GM18861 (cell line): Measurements from ENCODE around the gene ABCA8.
"Not testable (repeated sequence)": the region's sequence is repeated elsewhere in the genome, so short reads cannot be mapped to it uniquely, and the experiment has no call there.

Source experiments
- ATAC-seq: cut with Tn5 transposase; IDR thresholded peaks from one replicate; pipeline ENCODE4 v1.9.1; 2021; ENCODE audit not compliant: unreplicated experiment

Gene ABCA8, protein sequence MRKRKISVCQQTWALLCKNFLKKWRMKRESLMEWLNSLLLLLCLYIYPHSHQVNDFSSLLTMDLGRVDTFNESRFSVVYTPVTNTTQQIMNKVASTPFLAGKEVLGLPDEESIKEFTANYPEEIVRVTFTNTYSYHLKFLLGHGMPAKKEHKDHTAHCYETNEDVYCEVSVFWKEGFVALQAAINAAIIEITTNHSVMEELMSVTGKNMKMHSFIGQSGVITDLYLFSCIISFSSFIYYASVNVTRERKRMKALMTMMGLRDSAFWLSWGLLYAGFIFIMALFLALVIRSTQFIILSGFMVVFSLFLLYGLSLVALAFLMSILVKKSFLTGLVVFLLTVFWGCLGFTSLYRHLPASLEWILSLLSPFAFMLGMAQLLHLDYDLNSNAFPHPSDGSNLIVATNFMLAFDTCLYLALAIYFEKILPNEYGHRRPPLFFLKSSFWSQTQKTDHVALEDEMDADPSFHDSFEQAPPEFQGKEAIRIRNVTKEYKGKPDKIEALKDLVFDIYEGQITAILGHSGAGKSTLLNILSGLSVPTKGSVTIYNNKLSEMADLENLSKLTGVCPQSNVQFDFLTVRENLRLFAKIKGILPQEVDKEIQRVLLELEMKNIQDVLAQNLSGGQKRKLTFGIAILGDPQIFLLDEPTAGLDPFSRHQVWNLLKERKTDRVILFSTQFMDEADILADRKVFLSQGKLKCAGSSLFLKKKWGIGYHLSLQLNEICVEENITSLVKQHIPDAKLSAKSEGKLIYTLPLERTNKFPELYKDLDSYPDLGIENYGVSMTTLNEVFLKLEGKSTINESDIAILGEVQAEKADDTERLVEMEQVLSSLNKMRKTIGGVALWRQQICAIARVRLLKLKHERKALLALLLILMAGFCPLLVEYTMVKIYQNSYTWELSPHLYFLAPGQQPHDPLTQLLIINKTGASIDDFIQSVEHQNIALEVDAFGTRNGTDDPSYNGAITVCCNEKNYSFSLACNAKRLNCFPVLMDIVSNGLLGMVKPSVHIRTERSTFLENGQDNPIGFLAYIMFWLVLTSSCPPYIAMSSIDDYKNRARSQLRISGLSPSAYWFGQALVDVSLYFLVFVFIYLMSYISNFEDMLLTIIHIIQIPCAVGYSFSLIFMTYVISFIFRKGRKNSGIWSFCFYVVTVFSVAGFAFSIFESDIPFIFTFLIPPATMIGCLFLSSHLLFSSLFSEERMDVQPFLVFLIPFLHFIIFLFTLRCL (N-terminal part only)

DNA sequence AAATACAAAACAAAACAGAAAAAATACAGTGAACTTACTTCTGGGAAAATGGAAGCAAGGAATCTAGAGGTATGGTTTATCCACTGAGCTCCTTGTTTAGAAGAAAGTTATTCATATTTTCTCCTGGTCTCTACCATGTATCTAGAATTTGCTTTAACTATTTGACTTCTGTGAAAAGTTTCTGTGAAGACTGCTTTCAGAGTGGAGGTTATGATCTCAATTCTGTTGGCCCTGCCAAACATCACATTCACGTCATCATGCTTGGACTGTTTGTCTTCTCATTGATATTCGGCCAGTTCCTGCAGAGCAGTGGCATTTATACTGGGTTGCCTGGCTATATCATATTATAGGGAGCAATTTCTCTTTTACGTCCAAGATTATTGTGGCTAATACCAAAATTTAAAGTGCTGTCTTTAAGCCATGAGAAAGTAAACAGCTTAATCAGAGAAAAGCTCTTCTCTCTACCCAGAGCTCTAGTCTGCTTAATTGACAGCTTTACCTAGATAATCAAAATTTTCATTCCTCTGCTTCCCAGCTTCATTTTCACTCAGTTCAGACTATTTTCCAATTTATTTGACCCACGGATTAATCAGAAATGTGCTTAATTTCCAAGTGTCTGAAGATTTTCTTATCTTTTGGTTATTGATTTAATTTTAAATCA is at the start of gene ABCA8:
Gene ABCA8 (minus strand): TSS at position 212 of the 661 bp plus-strand sequence. CDS start 13,358 bp downstream, outside the sequence.
- no peak for ATAC-seq

DNA sequence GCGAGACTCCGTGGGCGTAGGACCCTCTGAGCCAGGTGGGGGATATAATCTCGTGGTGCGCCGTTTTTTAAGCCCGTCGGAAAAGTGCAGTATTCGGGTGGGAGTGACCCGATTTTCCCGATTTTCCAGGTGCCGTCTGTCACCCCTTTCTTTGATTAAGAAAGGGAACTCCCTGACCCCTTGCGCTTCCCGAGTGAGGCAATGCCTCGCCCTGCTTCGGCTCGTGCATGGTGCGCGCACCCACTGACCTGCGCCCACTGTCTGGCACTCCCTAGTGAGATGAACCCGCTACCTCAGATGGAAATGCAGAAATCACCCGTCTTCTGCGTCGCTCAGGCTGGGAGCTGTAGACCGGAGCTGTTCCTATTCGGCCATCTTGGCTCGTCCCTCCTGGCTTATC is 49.6 kb upstream of the ABCA8 start:
- not testable (repeated sequence) for ATAC-seq

DNA sequence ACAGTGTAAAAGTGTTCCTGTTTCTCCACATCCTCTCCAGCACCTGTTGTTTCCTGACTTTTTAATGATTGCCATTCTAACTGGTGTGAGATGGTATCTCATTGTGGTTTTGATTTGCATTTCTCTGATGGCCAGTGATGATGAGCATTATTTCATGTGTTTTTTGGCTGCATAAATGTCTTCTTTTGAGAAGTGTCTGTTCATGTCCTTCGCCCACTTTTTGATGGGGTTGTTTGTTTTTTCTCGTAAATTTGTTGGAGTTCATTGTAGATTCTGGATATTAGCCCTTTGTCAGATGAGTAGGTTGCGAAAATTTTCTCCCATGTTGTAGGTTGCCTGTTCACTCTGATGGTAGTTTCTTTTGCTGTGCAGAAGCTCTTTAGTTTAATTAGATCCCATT is 44.6 kb upstream of the ABCA8 start:
- ATAC-seq, result not testable (repeated sequence)

DNA sequence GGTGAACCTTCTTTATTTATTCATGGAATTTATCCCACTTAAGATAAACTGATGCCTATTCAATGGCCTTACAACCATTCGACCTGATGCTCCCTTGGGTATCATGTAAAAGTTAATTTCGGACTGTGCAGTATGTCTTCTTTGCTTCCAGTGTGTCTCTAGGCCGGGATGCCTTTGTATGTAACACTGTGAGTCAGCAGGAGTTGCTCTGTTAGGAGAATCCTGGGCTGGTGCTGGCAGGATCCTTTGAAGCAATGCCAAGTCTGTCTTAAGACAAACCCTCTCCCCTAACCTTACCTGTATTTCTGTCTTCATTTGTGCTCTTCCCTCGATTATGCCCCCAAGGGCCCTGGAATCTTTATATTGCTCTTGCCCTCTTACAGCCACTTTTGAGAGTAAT is 37.9 kb upstream of the ABCA8 start:
- no peak for ATAC-seq

DNA sequence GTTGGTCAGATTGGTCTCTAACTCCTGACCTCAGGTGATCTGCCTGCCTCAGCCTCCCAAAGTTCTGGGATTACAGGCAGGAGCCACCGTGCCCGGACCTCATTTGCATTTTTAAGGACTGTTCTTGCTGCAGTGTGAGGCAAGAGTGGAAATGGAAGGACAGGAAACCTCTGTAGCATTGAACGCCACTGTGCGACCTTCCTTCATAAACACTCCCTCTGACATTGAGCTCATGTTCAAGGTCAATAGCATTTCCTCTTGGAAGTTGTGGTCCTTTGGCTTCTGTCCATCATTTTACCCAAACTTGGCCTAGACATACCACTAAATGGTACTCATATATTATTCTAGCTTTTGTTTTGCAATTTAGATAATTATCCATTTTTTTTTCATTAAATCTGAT is 32.8 kb upstream of the ABCA8 start:
- ATAC-seq, result no peak

DNA sequence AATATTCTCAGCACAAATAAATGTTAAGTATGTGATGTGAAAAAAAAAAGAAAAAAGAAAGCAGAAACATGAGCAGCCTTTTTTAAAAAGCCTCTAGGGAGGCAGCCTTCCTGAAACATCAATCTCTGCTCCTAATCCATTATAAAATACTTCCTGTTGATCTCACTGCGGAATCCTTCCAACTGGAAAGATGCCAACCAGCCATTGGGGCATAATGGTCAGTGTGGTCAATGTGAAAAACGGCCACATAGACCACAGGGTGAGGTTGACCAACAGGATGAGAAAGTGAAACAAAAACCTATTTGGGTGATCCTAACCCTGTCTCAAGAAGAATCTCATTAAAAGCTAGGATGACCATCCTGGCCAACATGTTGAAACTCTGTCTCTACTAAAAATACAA is 26.1 kb upstream of the ABCA8 start:
- ATAC-seq, result no peak

DNA sequence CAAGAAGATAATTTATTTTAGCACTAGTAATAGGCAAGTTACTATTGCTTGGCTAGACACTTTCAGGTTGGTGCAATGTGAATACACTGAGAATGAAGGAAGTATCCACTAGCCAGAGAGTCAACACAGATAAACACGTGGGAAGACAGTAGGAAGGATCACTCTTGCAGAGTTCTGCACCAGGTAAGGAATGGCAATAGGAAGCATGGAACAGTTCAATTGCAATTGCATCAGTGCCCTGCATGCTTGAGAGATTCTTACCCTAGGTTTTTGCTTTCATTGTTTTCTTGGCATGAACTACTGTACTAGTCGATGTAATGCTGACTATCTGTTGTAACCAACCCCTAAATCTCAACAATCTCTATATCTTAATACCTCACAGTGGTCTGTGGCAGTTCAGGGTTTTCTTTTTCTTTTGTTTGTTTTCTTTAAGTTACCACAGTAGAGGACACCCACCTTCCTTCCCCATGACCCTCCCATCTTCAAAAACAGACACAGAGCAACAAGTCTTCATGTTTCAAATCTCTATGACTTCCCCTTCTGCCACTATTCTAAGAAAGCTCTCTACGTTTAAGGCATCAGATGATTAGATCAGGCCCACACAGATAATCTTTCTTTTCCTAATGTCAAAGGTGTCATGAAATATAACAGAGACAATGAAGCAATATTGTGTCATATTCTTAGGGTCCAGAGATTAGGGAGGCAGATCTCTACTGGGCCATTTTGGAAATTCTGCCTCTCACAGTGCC is 18.1 kb upstream of the ABCA8 start:
- ATAC-seq, result no peak

DNA sequence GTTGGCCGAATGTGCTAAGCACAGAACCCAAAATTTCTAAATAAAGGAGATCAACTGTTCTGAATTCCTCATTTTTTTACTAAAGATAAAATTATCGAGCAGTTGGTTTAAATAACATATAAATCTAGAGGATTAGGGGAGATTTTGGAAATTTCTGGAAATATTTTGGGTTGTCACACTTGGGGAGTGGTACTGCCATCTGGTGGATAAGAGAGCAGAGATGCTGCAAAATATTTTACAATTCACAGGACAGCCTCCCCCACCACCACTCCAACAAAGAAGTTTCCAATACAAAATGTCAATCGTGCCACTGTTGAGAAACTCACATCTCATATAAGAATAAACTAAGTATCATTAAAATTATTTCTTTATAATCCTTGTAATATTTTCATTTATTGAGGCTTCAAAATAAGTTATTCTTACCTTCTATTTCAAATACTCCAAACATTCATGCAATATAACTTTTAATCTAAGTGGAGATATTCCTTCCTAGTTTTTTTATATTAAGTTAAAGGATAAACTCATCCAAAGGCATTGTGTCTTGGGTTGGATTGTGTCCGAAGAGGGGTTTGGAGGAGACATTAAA is 17.0 kb upstream of the ABCA8 start:
- ATAC-seq, result no peak

DNA sequence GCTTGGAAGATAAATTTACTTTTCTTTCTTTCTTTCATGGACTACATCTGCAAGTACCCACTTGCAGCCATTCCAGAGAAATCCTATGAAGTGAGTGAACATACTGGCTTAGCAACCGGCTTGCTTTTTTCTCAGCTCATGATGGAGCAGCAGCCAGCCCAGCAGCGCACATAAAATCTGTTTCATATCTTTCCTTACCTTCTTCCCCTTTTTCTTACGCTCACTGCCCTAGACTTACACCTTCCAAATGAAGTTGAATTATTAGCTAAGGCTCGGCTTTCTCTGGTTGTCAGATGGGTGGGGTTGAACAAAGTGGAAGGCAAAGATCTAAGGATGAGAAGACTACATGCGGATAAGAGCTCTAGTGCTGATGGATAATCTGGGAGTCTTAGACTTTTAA is 13.9 kb upstream of the ABCA8 start:
- no peak for ATAC-seq

DNA sequence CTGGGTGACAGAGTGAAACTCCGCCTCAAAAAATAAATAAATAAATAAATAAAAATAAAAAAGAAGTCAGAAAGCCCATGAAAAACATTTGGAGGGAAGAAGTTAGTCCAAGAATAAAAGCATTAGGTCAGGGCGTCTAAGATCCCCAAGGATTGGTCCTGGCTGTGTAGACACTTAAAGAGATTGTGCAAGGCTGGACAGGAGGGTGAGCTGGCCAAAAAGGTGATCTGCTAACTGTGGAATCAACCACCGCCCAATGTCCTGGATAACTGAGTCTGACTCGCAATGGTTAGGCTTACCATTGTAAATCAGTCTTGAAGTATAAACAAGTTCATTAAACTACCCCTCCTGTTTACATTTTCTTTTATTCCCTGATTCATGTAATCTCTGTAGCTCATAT is 8.8 kb upstream of the ABCA8 start:
- ATAC-seq, result no peak

DNA sequence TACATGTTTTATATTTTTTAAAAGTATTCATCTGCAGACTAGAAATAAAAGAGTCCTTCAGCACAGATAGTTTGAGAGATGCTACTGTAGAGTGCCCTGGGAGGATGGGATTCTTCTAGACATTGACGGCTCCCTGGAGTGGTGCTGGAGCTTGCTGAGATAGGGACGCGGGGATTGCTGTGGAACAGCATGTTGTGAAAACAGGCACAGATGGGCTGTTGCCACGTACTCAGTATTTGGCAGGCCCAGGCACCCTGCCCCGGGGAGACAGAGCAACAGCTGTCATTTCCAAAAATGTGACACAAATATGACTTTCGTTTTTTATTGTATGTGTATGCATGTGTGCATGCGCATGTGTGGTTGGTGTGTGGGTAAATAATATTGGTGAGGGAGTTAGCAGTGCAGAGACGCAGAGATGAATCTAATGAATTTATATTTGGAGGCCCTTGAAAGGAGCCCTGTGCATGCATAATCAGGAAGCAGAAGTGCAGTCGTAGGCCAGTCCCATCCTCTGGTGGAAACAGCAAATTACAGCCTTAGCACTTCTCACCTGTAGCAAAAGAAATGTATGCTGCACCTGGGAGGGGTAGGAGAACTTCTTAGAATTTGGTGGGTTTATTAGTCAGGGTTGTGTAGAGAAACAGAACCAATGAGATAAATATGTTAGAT is 6.2 kb upstream of the ABCA8 start:
- ATAC-seq, result no peak

DNA sequence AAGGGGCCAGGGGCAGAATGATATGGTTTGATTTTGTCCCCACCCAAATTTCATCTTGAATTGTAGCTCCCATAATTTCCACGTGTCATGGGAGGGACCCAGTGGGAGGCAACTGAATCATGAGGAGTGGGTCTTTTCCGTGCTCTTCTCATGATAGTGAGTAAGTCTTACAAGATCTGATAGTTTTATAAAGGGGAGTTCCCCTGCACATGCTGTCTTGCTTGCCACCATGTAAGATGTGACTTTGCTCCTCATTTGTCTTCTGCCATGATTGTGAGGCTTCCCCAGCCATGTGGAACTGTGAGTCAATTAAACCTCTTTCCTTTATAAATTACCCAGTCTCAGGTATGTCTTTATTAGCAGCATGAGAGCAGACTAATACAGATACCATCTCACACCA is 3.9 kb upstream of the ABCA8 start:
- ATAC-seq, result not testable (repeated sequence)

DNA sequence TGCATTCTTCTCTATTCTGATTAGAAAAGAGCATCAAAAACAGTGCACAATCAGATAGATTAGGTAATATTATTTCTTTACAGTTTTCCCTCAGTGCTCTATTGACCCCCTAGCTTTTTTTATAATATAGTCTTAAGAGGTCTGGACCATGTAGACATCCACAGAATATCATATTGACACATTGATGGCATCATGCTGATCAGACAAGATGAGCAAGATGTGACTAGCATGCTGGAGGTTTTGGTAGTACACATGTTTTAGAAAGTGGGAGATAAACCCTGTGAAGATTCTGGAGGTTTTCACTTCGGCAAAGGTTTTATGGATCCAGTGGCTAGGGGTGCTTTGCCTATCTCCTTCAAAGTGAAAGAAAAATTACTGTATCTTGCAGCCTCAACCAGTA is 2.8 kb upstream of the ABCA8 start:
- no peak for ATAC-seq

DNA sequence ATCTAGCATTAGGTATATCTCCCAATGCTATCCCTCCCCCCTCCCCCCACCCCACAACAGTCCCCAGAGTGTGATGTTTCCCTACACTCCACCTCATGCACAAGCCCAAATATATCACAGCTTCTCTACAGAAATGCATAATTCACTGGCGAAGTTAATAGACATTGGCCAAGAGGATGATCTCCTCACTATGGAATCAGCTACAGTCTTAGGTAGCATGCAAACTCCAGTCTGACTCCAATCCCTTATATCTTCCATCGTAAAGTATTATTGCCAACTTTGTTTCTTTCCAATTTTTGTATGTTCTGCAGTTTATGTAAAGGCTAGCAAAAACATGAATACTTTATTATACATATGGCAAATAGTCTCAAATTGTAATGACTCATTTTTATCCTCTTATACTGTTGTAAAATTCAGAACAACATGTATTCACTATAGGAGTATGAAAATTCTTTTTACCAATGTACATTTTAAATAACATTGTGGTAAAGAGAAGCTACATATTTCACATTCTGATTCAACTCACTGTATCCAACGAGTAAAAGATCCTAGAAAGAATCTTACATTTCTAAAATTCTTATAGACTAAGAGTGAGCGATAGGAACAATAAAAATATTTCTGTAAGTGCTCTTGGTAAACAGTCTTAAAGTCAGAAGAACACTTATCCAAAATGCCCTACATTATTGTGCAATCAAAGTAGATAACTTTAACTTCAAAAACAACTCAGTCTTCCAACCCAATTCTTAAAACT is 871 bp downstream of the ABCA8 start:
- no peak for ATAC-seq

DNA sequence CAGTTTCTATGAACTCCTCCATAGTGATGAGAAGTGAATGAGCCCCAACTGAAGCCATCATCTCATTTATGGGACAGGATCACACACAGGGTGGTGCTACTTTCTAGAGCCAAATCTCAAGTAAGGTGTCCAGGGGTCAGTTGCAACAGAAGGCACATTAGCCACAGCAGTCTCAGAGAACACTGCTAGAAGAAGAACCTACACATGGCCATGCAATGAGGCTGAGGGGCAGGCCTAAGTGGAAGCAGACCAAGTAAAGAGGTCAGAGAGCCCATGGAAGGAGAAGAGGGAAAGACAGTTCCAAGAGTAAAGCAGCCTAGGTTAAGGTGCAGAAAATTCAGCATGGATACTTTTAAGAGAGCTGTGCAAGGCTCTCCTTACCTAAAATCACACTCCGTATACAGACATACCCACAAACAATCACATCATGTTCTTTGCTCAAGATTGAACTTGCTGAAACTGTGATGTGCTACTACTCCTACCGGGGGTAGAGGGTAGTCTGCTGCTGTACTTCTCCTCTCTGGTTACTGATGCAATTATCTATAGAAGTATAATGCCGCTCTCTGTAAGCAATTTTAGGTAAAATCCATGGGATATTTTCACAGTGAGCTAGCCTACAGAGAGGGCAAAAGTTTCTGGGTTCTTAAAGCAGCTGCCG is 1.7 kb downstream of the ABCA8 start:
- no peak for ATAC-seq

DNA sequence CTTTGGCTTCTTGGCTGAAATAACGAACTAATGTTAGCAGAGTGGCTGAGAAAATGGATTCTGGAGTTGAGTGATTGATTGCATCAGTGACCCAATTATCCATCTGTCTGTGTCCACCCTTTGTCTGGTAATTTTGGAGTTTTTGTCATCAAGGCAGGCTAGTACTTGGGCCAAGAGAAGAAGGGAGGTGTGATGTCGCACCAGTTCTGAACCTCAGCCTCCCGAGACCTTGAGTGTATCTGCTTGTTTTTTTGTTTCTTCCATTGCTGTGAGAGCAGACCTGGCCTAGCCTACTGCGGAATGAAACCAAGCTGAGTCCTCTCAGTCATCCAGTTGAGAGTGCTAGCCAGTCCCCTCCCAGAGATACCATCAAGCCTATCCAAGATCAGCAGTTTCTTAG is 4.5 kb downstream of the ABCA8 start:
- ATAC-seq, result no peak

DNA sequence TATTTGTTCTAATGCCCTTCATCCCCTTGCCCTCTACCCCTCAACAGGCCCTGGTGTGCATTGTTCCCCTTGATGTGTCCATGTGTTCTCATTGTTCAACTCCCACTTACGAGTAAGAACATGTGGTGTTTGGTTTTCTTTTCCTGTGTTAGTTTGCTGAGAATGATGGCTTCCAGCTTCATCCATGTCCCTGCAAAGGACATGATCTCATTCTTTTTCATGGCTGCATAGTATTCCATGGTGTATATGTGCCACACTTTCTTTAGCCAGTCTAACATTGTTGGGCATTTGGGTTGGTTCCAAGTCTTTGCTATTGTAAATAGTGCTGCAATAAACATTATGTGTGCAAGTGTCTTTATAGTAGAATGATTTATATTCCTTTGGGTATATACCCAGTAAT is 7.3 kb downstream of the ABCA8 start:
- ATAC-seq, result not testable (repeated sequence)

DNA sequence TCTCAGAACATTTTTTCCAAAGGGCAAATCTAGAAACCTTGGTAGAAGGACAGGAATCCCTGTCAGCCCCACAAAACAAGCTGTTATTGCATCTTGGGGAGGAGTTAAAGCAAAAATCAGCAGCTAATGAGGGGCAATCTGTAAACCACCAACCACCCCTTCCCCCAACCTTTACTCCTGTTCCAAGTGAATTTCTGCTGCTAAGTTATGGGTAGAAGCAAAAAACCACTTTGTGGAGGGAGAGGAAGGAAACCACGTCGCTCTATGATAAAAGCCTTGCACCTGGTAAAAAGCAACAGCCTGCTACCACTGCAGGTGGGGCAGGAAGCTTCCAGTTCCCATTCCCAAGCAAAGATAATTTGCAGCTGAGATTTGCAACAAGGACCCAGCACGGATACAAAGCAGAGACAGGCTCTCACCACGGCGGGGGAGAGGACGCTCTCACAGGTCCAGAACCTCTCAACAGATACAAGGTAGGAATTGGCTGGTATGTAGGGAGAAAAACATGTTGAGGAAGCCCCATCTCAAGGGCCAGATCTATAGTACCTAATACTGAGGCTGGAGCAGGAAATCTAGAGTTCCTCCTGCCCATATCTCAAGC is 10.7 kb downstream of the ABCA8 start:
- no peak for ATAC-seq
